NT2/D1 (cell line): Measurements from ENCODE around the gene ZNF710.

ENCODE experiments used
- DNase-seq: peaks from one replicate; pipeline ENCODE4 v3.0.0-alpha.2; 2011; ENCODE audit warnings: low read depth, low spot score
- H3K27me3 ChIP-seq: 2 replicates; pipeline ENCODE4 v1.6.0; 2011; ENCODE audit warnings: mild to moderate bottlenecking; ENCODE audit not compliant: insufficient read length, insufficient read depth
- H3K36me3 ChIP-seq: 2 replicates; pipeline ENCODE4 v1.6.1; 2011; ENCODE audit warnings: mild to moderate bottlenecking, low read length, mixed read lengths; ENCODE audit not compliant: insufficient read depth, insufficient read length
- H3K4me1 ChIP-seq: 2 replicates; pipeline ENCODE4 v1.5.1; 2011; ENCODE audit not compliant: insufficient read depth, insufficient read length
- H3K4me3 ChIP-seq: 2 replicates; pipeline ENCODE4 v1.5.1; 2011; ENCODE audit warnings: low read depth; ENCODE audit not compliant: insufficient read length
- H3K9ac ChIP-seq: 2 replicates; pipeline ENCODE4 v1.6.0; 2011; ENCODE audit warnings: low read depth; ENCODE audit not compliant: insufficient read length
- H3K9me3 ChIP-seq: 2 replicates; pipeline ENCODE4 v1.5.1; 2011; ENCODE audit warnings: mild to moderate bottlenecking, low read length; ENCODE audit not compliant: insufficient read depth
- SUZ12 ChIP-seq: IDR thresholded peaks from 2 replicates; pipeline ENCODE4 v1.6.1; 2011; ENCODE audit not compliant: insufficient read length, insufficient read depth; ENCODE audit errors: extremely low read depth
- YY1 ChIP-seq: IDR thresholded peaks from 2 replicates; pipeline ENCODE4 v1.6.1; 2011; ENCODE audit not compliant: insufficient read length, insufficient read depth
- ZNF274 ChIP-seq: IDR thresholded peaks from 2 replicates; pipeline ENCODE4 v1.6.1; 2011; ENCODE audit warnings: mild to moderate bottlenecking, low read depth, low read length

The ZNF710 gene

GRCh38 chr15:90049666-90050604, 48.8 kb downstream of the ZNF710 start:
- H3K9ac ChIP-seq, result no peak overlapping the region

GRCh38 chr15:90051874-90052273, 50.8 kb downstream of the ZNF710 start:
- Histone ChIP-seq H3K4me1 (peaks cover 11% of the 10 kb centered on the region), H3K9ac (no peak overlapping the region), H3K27me3 (no peaks in the 10 kb centered on the region), H3K4me3 (no peak overlapping the region), H3K9me3 (no peaks in the 10 kb centered on the region), H3K36me3 (no peaks in the 10 kb centered on the region)
- TF ChIP-seq ZNF274, result no peak
- no peak for TF ChIP-seq SUZ12
- no peak for TF ChIP-seq YY1
- no peak for DNase-seq

More at GRCh38 chr15:90049666-90050604, 48.8 kb downstream of the ZNF710 start:
- peaks cover 4% of the 10 kb centered on the region for H3K36me3 ChIP-seq
- TF ChIP-seq ZNF274 (no peak), YY1 (no peak), SUZ12 (no peak)
- peaks cover 20% of the 10 kb centered on the region for H3K4me1 ChIP-seq
- H3K4me3 ChIP-seq, result no peak overlapping the region
- no peaks in the 10 kb centered on the region for H3K27me3 ChIP-seq
- no peaks in the 10 kb centered on the region for H3K9me3 ChIP-seq
- DNase-seq, result no peak

GRCh38 chr15:90053685-90054466, 52.8 kb downstream of the ZNF710 start:
- DNase-seq, result no peak
- H3K27me3 ChIP-seq, result no peaks in the 10 kb centered on the region
- peaks cover 13% of the 10 kb centered on the region for H3K4me1 ChIP-seq
- H3K9me3 ChIP-seq, result no peaks in the 10 kb centered on the region; the same call in 1 of the 2 replicates
- no peak for TF ChIP-seq SUZ12
- TF ChIP-seq ZNF274, result no peak
- TF ChIP-seq YY1, result no peak
- H3K36me3 ChIP-seq, result no peaks in the 10 kb centered on the region
- H3K9ac ChIP-seq, result no peak overlapping the region
- H3K4me3 ChIP-seq, result no peak overlapping the region

GRCh38 chr15:90054618-90055097, 53.5 kb downstream of the ZNF710 start:
- H3K27me3 ChIP-seq, result no peaks in the 10 kb centered on the region
- no peaks in the 10 kb centered on the region for H3K36me3 ChIP-seq
- H3K4me3 ChIP-seq, result no peak overlapping the region
- no peak overlapping the region for H3K9ac ChIP-seq
- peaks cover 21% of the 10 kb centered on the region for H3K4me1 ChIP-seq
- no peak for DNase-seq
- H3K9me3 ChIP-seq, result peaks cover 3% of the 10 kb centered on the region; the same call in 1 of the 2 replicates
- TF ChIP-seq YY1, result no peak
- TF ChIP-seq SUZ12, result no peak
- TF ChIP-seq ZNF274, result no peak

- Histone ChIP-seq H3K4me1 (peaks cover 22% of the 10 kb centered on the region), H3K36me3 (no peaks in the 10 kb centered on the region), H3K27me3 (no peaks in the 10 kb centered on the region), H3K9ac (no peak overlapping the region), H3K9me3 (peaks cover 3% of the 10 kb centered on the region; the same call in 1 of the 2 replicates), H3K4me3 (no peak overlapping the region)
- no peak for TF ChIP-seq YY1
- no peak for TF ChIP-seq SUZ12
- TF ChIP-seq ZNF274, result no peak
- no peak for DNase-seq
These were observed 54.1 kb downstream of the ZNF710 start for GRCh38 chr15:90055182-90055581.

- DNase-seq, result no peak
- Histone ChIP-seq H3K4me3 (no peak overlapping the region), H3K36me3 (no peaks in the 10 kb centered on the region), H3K4me1 (peaks cover 24% of the 10 kb centered on the region), H3K27me3 (no peaks in the 10 kb centered on the region), H3K9ac (no peak overlapping the region), H3K9me3 (peaks cover 3% of the 10 kb centered on the region; the same call in 1 of the 2 replicates)
- TF ChIP-seq YY1 (no peak), SUZ12 (no peak), ZNF274 (no peak)
These were observed 55.4 kb downstream of the ZNF710 start for GRCh38 chr15:90056529-90056928.

GRCh38 chr15:90058308-90058707, 57.2 kb downstream of the ZNF710 start:
- no peak for TF ChIP-seq YY1
- TF ChIP-seq ZNF274, result no peak
- TF ChIP-seq SUZ12, result no peak
- Histone ChIP-seq H3K4me1 (peaks cover 33% of the 10 kb centered on the region), H3K9me3 (peaks cover 3% of the 10 kb centered on the region; the same call in 1 of the 2 replicates), H3K4me3 (no peak overlapping the region), H3K27me3 (no peaks in the 10 kb centered on the region), H3K36me3 (no peaks in the 10 kb centered on the region), H3K9ac (no peak overlapping the region)
- no peak for DNase-seq
